Endothelial cell of umbilical vein (primary cell): ENCODE results near the gene RNF111. TPM values are rescaled to one million over a fixed set of nuclear protein-coding genes. Genes with fewer than 3 reads are reported as not detected.

Source experiments
- BruUV-seq: library from RNA; stranded (reverse); fragments of 400-500 nt; replicated peaks from 2 replicates; lab custom pipeline; 2021; lab: Mats Ljungman, UMichigan
- CTCF ChIA-PET: fragments of 300-600, 350-600 bp; sonication (Branson Sonifier 250); formaldehyde crosslinking; loops from one replicate; lab custom pipeline; 2021; ENCODE audit warnings: antibody characterized with exemption, inconsistent platforms; lab: Charles Lee
- POLR2A ChIA-PET: fragments of 300-600, 350-600 bp; sonication (Branson Sonifier 250); formaldehyde crosslinking; loops from one replicate; lab custom pipeline; 2021; ENCODE audit warnings: antibody characterized with exemption, inconsistent platforms; lab: Charles Lee
- DNase-seq: peaks from one replicate; pipeline ENCODE4 v3.0.0-alpha.2; 2011; ENCODE audit warnings: low read depth, low spot score
- FAIRE-seq: peaks from 2 replicates; lab custom pipeline; 2011; peaks lifted over from hg19 to GRCh38; lab: Jason Lieb, UNC
- H2AFZ ChIP-seq: 2 replicates; pipeline ENCODE4 v1.6.0; 2012; ENCODE audit warnings: low read depth, low read length, control low read depth, inconsistent platforms
- H3K27ac ChIP-seq: 2 replicates; pipeline ENCODE4 v1.5.1; 2011; ENCODE audit warnings: low read depth, mild to moderate bottlenecking, control low read depth, low read length, moderate library complexity; ENCODE audit not compliant: insufficient read depth
- H3K27me3 ChIP-seq, 2 experiments: 2 replicates each; pipeline versions ENCODE4 v1.6.0 to v1.6.1; 2011; ENCODE audit warnings: low read length in 2 of 2, mixed read lengths in 1 of 2; ENCODE audit not compliant: control insufficient read depth in 2 of 2, insufficient read depth in 2 of 2
- H3K36me3 ChIP-seq, 2 experiments: 2 replicates in 1 of 2; 3 replicates in 1 of 2; pipeline ENCODE4 v1.5.1; 2011; ENCODE audit warnings: low read length in 2 of 2, mild to moderate bottlenecking in 1 of 2, moderate library complexity in 1 of 2; ENCODE audit not compliant: control insufficient read depth in 2 of 2, insufficient read depth in 2 of 2; ENCODE audit errors: extremely low read depth in 1 of 2
- H3K4me1 ChIP-seq: 3 replicates; pipeline ENCODE4 v1.5.1; 2011; ENCODE audit warnings: mild to moderate bottlenecking, low read length; ENCODE audit not compliant: control insufficient read depth, insufficient read depth; ENCODE audit errors: extremely low read depth
- H3K4me2 ChIP-seq: 2 replicates; pipeline ENCODE4 v1.6.1; 2011; ENCODE audit warnings: low read length, control low read depth, mixed read lengths; ENCODE audit not compliant: insufficient read depth
- H3K4me3 ChIP-seq, 3 experiments: fragments of 200-600 bp in 1 of 3; sonication (generic), shearing (Covaris generic) in 1 of 3; replicated peaks in 1 of 3; 2 replicates each; pipeline ENCODE4 v1.5.1; 2011 to 2016; ENCODE audit warnings: control low read depth in 3 of 3, low read length in 3 of 3, mild to moderate bottlenecking in 2 of 3, inconsistent platforms in 1 of 3, low read depth in 1 of 3, moderate library complexity in 1 of 3; ENCODE audit not compliant: insufficient read depth in 1 of 3
- H3K79me2 ChIP-seq: 2 replicates; pipeline ENCODE4 v1.6.0; 2012; ENCODE audit warnings: low read length, inconsistent platforms; ENCODE audit not compliant: control insufficient read depth, insufficient read depth
- H3K9ac ChIP-seq: replicated peaks from 2 replicates; pipeline ENCODE3; 2011; ENCODE audit warnings: low read length, control low read depth; ENCODE audit not compliant: insufficient read depth; ENCODE audit errors: extremely low read depth
- H3K9me1 ChIP-seq: replicated peaks from 3 replicates; pipeline ENCODE4 v1.6.0; 2011; ENCODE audit warnings: mild to moderate bottlenecking, low read length; ENCODE audit not compliant: control insufficient read depth, insufficient read depth; ENCODE audit errors: extremely low read depth
- H3K9me3 ChIP-seq: replicated peaks from 2 replicates; pipeline ENCODE4 v1.5.1; 2012; ENCODE audit warnings: low read length, inconsistent platforms; ENCODE audit not compliant: control insufficient read depth, insufficient read depth
- H4K20me1 ChIP-seq: replicated peaks from 2 replicates; pipeline ENCODE3; 2011; ENCODE audit warnings: mild to moderate bottlenecking, low read length; ENCODE audit not compliant: control insufficient read depth, insufficient read depth; ENCODE audit errors: extremely low read depth
- EZH2 ChIP-seq: IDR thresholded peaks from 2 replicates; pipeline ENCODE4 v1.6.1; 2012; ENCODE audit warnings: borderline replicate concordance, low read depth, mild to moderate bottlenecking, moderate library complexity, low read length, inconsistent platforms; ENCODE audit not compliant: severe bottlenecking
- FOS ChIP-seq: IDR thresholded peaks from 2 replicates; pipeline ENCODE4 v1.6.1; 2011; ENCODE audit warnings: mild to moderate bottlenecking, low read length, moderate library complexity, borderline replicate concordance; ENCODE audit not compliant: insufficient read depth
- GATA2 ChIP-seq: IDR thresholded peaks from 2 replicates; pipeline ENCODE4 v1.7.0; 2011; ENCODE audit warnings: low read depth, mild to moderate bottlenecking, moderate library complexity, mixed read lengths, low read length; ENCODE audit not compliant: insufficient read length, insufficient read depth
- JUN ChIP-seq: IDR thresholded peaks from 2 replicates; pipeline ENCODE4 v1.6.1; 2011; ENCODE audit warnings: borderline replicate concordance, low read depth; ENCODE audit not compliant: insufficient read length, insufficient read depth
- MYC ChIP-seq: IDR thresholded peaks from one replicate; pipeline ENCODE4 v1.6.1; 2011; ENCODE audit warnings: mild to moderate bottlenecking, low read depth, low read length
- POLR2A ChIP-seq: IDR thresholded peaks from 2 replicates; pipeline ENCODE4 v1.6.1; 2012; ENCODE audit warnings: low read depth, mild to moderate bottlenecking, control low read depth, low read length
- POLR2AphosphoS5 ChIP-seq: IDR thresholded peaks from 2 replicates; pipeline ENCODE4 v1.6.1; 2012; ENCODE audit warnings: low read depth, mild to moderate bottlenecking, control low read depth, low read length, moderate library complexity; ENCODE audit not compliant: insufficient read depth
- dilution Hi-C: fragments of 300-500 bp; cut with MboI; formaldehyde crosslinking; loops from one replicate; pipeline ENCODE4 v1.15.0; 2019; ENCODE audit warnings: low sequenced_read_pairs; ENCODE audit not compliant: extremely low pct_ligation_motif_present
- intact Hi-C: fragments of 100-400 bp; cut with micrococcal nuclease; formaldehyde crosslinking; loops from one replicate; pipeline ENCODE4 v1.10.0; 2022
- polyA plus RNA-seq, 4 experiments: library from polyadenylated mRNA; depleted of rRNA in 3 of 4; stranded (reverse) in 3 of 4; unstranded in 1 of 4; fragments of >200 nt; gene quantifications; 2 replicates each; pipeline versions ENCODE4 v1.2.1 to v1.2.3, GENCODE V29; 2011 to 2012; ENCODE audit warnings: missing spikeins in 1 of 4
- total RNA-seq: library from RNA; stranded (reverse); gene quantifications from 2 replicates; pipeline ENCODE4 v1.2.3, GENCODE V29; 2021
- TF ChIP-seq, protein P1 (sequence below): IDR thresholded peaks from 2 replicates; pipeline ENCODE4 v1.6.1; 2011; ENCODE audit not compliant: insufficient read depth, insufficient read length
- TF ChIP-seq, protein P2 (sequence below), 2 donors: IDR thresholded peaks; 1 replicate in 1 of 2; 2 replicates in 1 of 2; pipeline ENCODE4 v1.5.1; 2011; ENCODE audit warnings: low read length in 2 of 2, mild to moderate bottlenecking in 2 of 2, moderate library complexity in 2 of 2, control low read depth in 1 of 2, inconsistent platforms in 1 of 2, low read depth in 1 of 2; ENCODE audit not compliant: insufficient read depth in 1 of 2; ENCODE audit errors: extremely low read depth in 1 of 2

The RNF111 gene
- total and polyA plus RNA-seq, 2 donors (not counting 3 experiments of a cell fraction or from before 2014, with no cell fraction given), result 22.3 to 42.6 TPM

DNA sequence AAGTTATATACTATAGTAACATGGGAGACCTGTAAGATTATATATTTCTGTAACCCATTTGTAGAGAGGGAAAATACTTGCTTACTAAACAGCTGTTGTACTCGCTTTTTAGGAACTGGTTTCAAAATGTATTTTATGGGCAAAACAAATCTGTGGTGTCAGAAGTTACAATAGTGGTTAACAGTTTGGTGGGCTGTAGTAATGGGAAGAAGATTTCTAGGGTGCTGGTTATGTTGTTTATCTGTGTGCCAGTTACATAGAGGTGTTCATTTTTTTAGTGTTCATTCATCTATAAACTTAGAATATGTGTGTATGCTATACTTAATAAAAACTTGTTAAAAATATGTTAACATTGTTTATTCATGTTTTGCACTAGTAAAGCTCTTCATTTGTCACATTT lies 42.1 kb downstream of the RNF111 start:
- Histone ChIP-seq H3K9ac (no peak overlapping the region), H3K4me1 (no peaks in the 10 kb centered on the region), H3K4me3 (no peak overlapping the region), H3K79me2 (peaks cover 52% of the 10 kb centered on the region), H3K27ac (no peak overlapping the region), H3K4me2 (no peak overlapping the region), H3K9me3 (no peaks in the 10 kb centered on the region), H3K36me3 (peaks cover 5 to 6% of the 10 kb centered on the region in 2 experiments), H3K27me3 (no peaks in the 10 kb centered on the region), H3K9me1 (no peaks in the 10 kb centered on the region), H4K20me1 (peaks cover 3% of the 10 kb centered on the region), H2AFZ (no peak overlapping the region)
- CTCF ChIA-PET, result interaction anchor here (1.0 to 1.1 kb wide), 2 partner anchors 9 to 16 kb away, joined by 3 to 4 read pairs; no protein-coding TSS in a partner anchor
- no TSS peak for BruUV-seq
- intact Hi-C loops (no loop called here), dilution Hi-C loops (no loop called here)
- TF ChIP-seq JUN, result no peak
- TF ChIP-seq POLR2A, result no peak
- TF ChIP-seq, protein P1, sequence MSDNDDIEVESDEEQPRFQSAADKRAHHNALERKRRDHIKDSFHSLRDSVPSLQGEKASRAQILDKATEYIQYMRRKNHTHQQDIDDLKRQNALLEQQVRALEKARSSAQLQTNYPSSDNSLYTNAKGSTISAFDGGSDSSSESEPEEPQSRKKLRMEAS, result no peak
- no peak for TF ChIP-seq POLR2AphosphoS5
- no peak for TF ChIP-seq GATA2
- no peak for TF ChIP-seq MYC
- no peak for TF ChIP-seq FOS
- TF ChIP-seq, protein P2, sequence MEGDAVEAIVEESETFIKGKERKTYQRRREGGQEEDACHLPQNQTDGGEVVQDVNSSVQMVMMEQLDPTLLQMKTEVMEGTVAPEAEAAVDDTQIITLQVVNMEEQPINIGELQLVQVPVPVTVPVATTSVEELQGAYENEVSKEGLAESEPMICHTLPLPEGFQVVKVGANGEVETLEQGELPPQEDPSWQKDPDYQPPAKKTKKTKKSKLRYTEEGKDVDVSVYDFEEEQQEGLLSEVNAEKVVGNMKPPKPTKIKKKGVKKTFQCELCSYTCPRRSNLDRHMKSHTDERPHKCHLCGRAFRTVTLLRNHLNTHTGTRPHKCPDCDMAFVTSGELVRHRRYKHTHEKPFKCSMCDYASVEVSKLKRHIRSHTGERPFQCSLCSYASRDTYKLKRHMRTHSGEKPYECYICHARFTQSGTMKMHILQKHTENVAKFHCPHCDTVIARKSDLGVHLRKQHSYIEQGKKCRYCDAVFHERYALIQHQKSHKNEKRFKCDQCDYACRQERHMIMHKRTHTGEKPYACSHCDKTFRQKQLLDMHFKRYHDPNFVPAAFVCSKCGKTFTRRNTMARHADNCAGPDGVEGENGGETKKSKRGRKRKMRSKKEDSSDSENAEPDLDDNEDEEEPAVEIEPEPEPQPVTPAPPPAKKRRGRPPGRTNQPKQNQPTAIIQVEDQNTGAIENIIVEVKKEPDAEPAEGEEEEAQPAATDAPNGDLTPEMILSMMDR (IDR thresholded peaks at IDR 0.05; ENCODE audit: extremely low read depth in 1 of 2, insufficient read depth in 1 of 2, low read depth in 1 of 2, low read length in 2 of 2), result no peak
- no peak for TF ChIP-seq EZH2
- FAIRE-seq (no peak), DNase-seq (no peak)
- POLR2A ChIA-PET, result no interaction called here
